Omental fat pad (tissue), 4 donors: Measurements from ENCODE around the gene MAML3. TPM values are rescaled to one million over a fixed set of nuclear protein-coding genes. Genes with fewer than 3 reads are reported as not detected.

ENCODE experiments used
- ATAC-seq: fragments of 150-250 bp; one replicate; pipeline ENCODE4 v1.9.1; 2016; ENCODE audit warnings: mild to moderate bottlenecking, moderate library complexity; ENCODE audit not compliant: low FRiP score
- DNase-seq: peaks from one replicate; pipeline ENCODE4 v3.0.0-alpha.2; 2019; ENCODE audit warnings: low spot score
- total RNA-seq, 4 donors: library from RNA; depleted of rRNA; stranded (reverse); fragments of >200 nt; gene quantifications; one replicate each; pipeline ENCODE4 v1.1.0, GENCODE V29; 2016
- TF ChIP-seq, protein P1 (sequence below), 3 donors: fragments of 450-650 bp; IDR thresholded peaks; one replicate each; pipeline ENCODE4 v1.5.1; 2016 to 2017; ENCODE audit warnings: antibody characterized with exemption in 3 of 3, mild to moderate bottlenecking in 3 of 3, moderate library complexity in 2 of 3

MAML3 gene
- total RNA-seq, 4 donors from 2014 or later = 4.8 to 12.8 (median 11.7) TPM

DNA sequence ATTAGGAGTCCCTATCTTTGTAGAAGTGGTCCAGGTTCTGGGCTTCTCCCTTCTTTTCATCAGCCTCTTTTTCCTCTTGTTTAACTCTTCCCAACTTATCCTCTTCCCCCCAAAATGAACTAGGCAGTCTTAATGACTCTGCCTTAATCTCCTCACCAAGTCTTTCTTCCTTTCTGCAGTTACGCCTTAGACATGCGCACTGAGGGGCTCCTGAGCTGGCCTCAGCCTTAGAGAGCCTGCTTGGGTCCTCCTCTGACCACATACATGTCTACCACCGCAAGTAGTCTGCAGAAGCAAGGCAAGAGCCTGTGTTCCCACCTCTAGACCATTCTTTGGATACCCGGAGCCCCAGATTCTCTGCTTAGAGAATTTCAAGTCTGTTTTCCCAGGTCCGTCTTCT is 288.4 kb downstream of the MAML3 start:
- TF ChIP-seq, protein P1, sequence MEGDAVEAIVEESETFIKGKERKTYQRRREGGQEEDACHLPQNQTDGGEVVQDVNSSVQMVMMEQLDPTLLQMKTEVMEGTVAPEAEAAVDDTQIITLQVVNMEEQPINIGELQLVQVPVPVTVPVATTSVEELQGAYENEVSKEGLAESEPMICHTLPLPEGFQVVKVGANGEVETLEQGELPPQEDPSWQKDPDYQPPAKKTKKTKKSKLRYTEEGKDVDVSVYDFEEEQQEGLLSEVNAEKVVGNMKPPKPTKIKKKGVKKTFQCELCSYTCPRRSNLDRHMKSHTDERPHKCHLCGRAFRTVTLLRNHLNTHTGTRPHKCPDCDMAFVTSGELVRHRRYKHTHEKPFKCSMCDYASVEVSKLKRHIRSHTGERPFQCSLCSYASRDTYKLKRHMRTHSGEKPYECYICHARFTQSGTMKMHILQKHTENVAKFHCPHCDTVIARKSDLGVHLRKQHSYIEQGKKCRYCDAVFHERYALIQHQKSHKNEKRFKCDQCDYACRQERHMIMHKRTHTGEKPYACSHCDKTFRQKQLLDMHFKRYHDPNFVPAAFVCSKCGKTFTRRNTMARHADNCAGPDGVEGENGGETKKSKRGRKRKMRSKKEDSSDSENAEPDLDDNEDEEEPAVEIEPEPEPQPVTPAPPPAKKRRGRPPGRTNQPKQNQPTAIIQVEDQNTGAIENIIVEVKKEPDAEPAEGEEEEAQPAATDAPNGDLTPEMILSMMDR (IDR thresholded peaks at IDR 0.05) = no peak
- ATAC-seq = no peak
- DNase-seq = no peak

DNA sequence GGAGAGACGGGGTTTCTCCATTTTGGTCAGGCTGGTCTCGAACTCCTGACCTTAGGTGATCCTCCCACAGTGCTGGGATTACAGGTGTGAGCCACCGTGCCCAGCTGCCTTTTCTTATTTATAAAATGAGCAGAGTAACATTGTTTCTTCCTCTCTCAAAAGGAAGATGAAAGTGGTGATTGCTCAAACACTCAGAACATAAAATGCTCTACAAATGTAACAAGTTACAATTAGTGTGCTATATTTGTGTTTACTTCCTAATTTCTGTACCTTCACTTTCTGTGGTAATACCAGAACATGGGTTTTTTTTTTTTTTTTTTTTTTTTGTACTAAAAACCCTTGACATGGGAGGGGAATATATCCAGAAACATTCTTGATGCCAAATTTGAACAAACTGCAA is 290.5 kb downstream of the MAML3 start:
- TF ChIP-seq, protein P1 (IDR thresholded peaks at IDR 0.05) = no peak

DNA sequence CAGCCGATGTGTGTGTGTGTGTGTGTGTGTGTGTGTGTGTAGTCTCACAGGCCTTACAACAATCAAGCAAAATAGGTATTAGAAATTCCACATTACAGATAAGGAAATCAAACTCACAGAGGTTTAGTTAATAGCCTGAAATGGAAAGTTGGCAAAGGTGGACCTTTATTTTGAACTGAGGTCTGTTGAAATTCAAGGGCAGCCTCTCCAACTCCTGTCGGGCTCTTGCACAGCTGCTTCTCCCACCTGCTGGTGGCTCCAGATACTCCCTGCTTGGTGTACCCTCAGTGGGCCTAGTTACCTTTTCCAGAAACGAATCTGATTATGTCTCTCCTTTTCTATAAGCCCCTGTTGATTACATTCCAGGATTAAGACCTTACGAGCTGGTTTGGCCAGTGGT is 292.5 kb downstream of the MAML3 start:
- TF ChIP-seq, protein P1 (IDR thresholded peaks at IDR 0.05) = no peak
- DNase-seq (no peak), ATAC-seq (no peak)

More for the DNA sequence above, 290.5 kb downstream of the MAML3 start:
- no peak for ATAC-seq
- DNase-seq = no peak

DNA sequence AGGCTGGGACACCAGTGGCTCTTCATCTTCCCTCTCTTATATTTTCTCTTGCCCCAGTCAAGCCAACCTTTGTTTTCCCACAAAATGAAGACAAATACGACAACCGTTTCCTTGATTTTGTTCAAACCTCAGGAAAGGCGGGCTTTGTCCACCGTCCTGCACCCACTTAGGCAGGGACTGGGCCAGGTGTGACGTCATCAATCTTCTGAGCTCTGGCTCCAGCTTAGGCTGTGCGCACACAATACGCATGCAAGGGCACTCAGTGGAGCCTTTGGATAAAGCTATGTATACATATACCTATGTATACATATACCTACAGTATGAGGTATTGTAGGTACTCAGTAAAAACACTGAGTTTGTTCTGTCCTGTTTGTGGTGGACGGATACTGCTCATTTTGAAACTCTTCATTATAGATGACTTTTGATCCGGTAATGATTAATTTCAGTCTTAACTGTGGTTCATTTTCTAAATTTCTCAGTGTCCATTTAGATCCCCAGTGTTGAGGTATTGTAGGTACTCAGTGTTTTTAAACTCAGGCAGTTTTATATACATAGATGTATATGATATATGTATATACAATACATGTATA is 293.5 kb downstream of the MAML3 start:
- DNase-seq = no peak
- TF ChIP-seq, protein P1 (IDR thresholded peaks at IDR 0.05) = no peak

DNA sequence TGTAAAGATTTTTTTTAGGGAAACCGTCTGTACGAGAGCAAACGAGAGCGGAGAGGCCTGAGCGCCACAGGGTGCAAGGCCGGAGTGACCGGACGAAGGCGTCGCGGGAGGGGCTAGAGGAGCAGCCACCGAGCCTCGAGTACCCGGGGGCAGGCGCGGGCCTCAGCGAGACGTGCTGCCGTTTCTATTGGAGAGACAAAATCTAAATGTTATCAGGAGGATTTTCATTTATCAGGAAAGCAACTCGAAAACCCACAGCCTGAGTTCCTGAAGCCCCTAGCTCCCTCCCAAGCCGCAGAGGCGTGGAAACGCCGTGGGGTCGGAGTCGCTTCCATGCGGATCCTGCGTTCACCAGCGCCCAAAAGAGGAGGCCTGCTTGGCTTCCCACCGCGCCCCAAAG is 294.1 kb downstream of the MAML3 start:
- DNase-seq = no peak

More for the DNA sequence above, 293.5 kb downstream of the MAML3 start:
- ATAC-seq = no peak

DNA sequence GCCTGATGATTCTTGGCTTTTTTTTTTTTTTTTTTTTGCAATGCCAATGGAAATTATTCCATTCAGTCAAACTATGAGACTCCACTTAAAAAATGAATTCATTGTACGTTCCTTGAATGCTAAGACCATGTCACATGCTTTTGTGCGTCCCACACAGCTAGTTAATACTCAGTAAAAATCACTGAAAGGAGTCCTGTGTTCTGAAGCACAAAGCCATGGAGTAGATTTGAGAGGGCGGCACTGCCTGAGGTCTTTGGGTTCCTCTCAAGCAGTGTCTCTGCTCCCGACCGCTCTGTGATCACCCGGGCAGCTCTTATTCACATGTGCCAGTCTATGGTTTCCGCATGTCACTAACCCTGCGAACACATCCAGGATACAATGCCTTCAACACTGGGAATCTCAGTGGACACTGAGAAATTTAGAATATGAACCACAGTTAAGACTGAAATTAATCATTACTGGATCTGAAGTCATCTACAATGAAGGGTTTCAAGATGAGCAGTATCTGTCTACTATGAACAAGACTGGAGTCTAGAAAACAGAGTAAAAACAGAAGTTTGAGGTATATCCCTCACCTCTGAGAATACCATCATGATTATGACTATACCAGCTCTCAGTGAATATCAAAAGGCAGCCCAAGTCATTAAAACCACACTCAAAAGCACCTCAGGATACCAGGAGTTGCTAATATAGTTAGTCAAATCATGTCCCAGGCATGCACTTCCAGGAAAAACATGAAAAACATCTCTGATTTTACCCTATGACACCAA is 295.4 kb downstream of the MAML3 start:
- ATAC-seq (no peak), DNase-seq (no peak)
- TF ChIP-seq, protein P1 (IDR thresholded peaks at IDR 0.05) = no peak

More for the DNA sequence above, 294.1 kb downstream of the MAML3 start:
- ATAC-seq = no peak
- TF ChIP-seq, protein P1 (IDR thresholded peaks at IDR 0.05) = no peak

DNA sequence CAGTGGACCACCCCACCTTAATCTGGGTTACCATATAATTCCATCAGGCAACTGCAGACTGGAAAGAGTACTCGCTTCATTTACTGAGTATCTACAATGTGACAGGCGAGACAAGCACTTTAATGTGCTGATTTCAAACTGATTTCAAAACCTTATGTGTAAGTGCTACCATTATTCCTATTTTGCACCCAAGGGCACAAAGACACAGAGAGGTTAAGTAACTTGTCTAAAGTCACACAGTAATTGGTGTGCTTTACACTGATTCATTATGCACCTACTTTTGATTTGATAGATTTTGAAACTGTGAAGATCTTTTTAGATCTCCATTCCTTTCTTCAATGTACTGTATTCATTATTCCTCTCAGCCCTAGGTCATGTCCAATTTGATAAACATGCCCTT is 296.0 kb downstream of the MAML3 start:
- TF ChIP-seq, protein P1 (IDR thresholded peaks at IDR 0.05) = no peak
- DNase-seq (no peak), ATAC-seq (no peak)
